HG02571 (cell line): ENCODE results near the gene ASXL1.

ENCODE experiments used
- ATAC-seq: cut with Tn5 transposase; IDR thresholded peaks from one replicate; pipeline ENCODE4 v1.9.1; 2021; ENCODE audit warnings: mild to moderate bottlenecking, moderate library complexity; ENCODE audit not compliant: unreplicated experiment

Gene ASXL1

GRCh38 chr20:32476684-32477593 lies 118.8 kb downstream of the ASXL1 start:
- no peak for ATAC-seq

- ATAC-seq, result no peak
These were observed 119.7 kb downstream of the ASXL1 start for GRCh38 chr20:32477594-32478512.

- no peak for ATAC-seq
These were observed 120.4 kb downstream of the ASXL1 start for GRCh38 chr20:32478576-32478975.

GRCh38 chr20:32479012-32479411 lies 120.9 kb downstream of the ASXL1 start:
- ATAC-seq, result no peak

GRCh38 chr20:32479697-32480171 lies 121.6 kb downstream of the ASXL1 start:
- no peak for ATAC-seq

- no peak for ATAC-seq
These were observed 122.5 kb downstream of the ASXL1 start for GRCh38 chr20:32480371-32481241.

- no peak for ATAC-seq
These were observed 123.4 kb downstream of the ASXL1 start for GRCh38 chr20:32481311-32482142.

- no peak for ATAC-seq
These were observed 124.0 kb downstream of the ASXL1 start for GRCh38 chr20:32482143-32482441.

GRCh38 chr20:32482442-32483261 lies 124.5 kb downstream of the ASXL1 start:
- no peak for ATAC-seq

GRCh38 chr20:32483351-32484224 lies 125.5 kb downstream of the ASXL1 start:
- no peak for ATAC-seq

GRCh38 chr20:32484225-32484957 lies 126.3 kb downstream of the ASXL1 start:
- ATAC-seq, result no peak

GRCh38 chr20:32484958-32485769 lies 127.0 kb downstream of the ASXL1 start:
- ATAC-seq, result no peak

- no peak for ATAC-seq
These were observed 127.8 kb downstream of the ASXL1 start for GRCh38 chr20:32485770-32486478.

- ATAC-seq, result no peak
These were observed 129.2 kb downstream of the ASXL1 start for GRCh38 chr20:32487381-32487780.

GRCh38 chr20:32488066-32488838 lies 130.1 kb downstream of the ASXL1 start:
- ATAC-seq, result no peak
